DOHH2 (cell line): ENCODE measurements around the gene PRRC2C.

Experiments used
- EZH2phosphoT487 ChIP-seq: fragments of 200-600 bp; sonication (generic); IDR thresholded peaks from 2 replicates; pipeline ENCODE4 v1.6.1; 2017; ENCODE audit warnings: borderline replicate concordance, mild to moderate bottlenecking, antibody characterized with exemption, low read length, moderate library complexity, mixed read lengths
- TF ChIP-seq, protein P1 (sequence below): fragments of 200-600 bp; sonication (generic); IDR thresholded peaks from one replicate; pipeline ENCODE4 v1.5.1; 2014; ENCODE audit warnings: antibody characterized with exemption, mild to moderate bottlenecking, low read depth, low read length; ENCODE audit not compliant: poor library complexity, severe bottlenecking

DNA sequence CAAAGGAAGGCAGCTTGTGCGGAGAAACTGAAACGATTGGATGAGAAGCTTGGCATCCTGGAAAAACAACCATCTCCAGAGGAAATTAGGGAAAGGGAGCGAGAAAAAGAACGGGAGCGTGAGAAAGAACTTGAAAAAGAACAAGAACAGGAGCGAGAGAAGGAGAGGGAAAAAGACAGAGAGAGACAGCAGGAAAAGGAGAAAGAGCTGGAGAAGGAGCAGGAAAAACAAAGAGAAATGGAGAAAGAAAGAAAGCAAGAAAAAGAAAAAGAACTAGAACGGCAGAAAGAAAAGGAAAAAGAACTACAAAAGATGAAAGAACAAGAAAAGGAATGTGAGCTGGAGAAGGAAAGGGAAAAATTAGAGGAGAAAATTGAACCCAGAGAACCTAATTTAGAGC, 47.2 kb downstream of the PRRC2C start:
- TF ChIP-seq, protein P1, sequence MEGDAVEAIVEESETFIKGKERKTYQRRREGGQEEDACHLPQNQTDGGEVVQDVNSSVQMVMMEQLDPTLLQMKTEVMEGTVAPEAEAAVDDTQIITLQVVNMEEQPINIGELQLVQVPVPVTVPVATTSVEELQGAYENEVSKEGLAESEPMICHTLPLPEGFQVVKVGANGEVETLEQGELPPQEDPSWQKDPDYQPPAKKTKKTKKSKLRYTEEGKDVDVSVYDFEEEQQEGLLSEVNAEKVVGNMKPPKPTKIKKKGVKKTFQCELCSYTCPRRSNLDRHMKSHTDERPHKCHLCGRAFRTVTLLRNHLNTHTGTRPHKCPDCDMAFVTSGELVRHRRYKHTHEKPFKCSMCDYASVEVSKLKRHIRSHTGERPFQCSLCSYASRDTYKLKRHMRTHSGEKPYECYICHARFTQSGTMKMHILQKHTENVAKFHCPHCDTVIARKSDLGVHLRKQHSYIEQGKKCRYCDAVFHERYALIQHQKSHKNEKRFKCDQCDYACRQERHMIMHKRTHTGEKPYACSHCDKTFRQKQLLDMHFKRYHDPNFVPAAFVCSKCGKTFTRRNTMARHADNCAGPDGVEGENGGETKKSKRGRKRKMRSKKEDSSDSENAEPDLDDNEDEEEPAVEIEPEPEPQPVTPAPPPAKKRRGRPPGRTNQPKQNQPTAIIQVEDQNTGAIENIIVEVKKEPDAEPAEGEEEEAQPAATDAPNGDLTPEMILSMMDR, result no peak
- no peak for TF ChIP-seq EZH2phosphoT487
